GM23338 (cell line): ENCODE results near the gene IL1RAPL2. TPM values are rescaled to one million over a fixed set of nuclear protein-coding genes. Genes with fewer than 3 reads are reported as not detected.

Experiments
- ATAC-seq: fragments of 200-7000 bp; cut with Tn5 transposase; 3 replicates; pipeline ENCODE4 v1.9.1; 2020
- DNase-seq: peaks from one replicate; pipeline ENCODE4 v3.0.0-alpha.2; 2015; ENCODE audit warnings: low spot score
- H2AFZ ChIP-seq: fragments of 200-600 bp; sonication (generic); 2 replicates; pipeline ENCODE4 v1.8.0; 2016; ENCODE audit warnings: antibody characterized with exemption, mild to moderate bottlenecking, moderate library complexity
- H3F3A ChIP-seq: fragments of 200-600 bp; sonication (generic); replicated peaks from 2 replicates; pipeline ENCODE4 v1.8.0; 2017; ENCODE audit warnings: antibody characterized with exemption, mixed run types, low read depth
- H3K27ac ChIP-seq: fragments of 200-600 bp; sonication (generic); 2 replicates; pipeline ENCODE4 v1.6.1; 2016; ENCODE audit warnings: low read depth
- H3K27me3 ChIP-seq: fragments of 200-600 bp; sonication (generic); 2 replicates; pipeline ENCODE4 v1.8.0; 2016; ENCODE audit warnings: mild to moderate bottlenecking, mixed run types, moderate library complexity; ENCODE audit not compliant: insufficient read depth
- H3K36me3 ChIP-seq: fragments of 200-600 bp; sonication (generic); 2 replicates; pipeline ENCODE4 v1.8.0; 2016; ENCODE audit warnings: mild to moderate bottlenecking; ENCODE audit not compliant: insufficient read depth
- H3K4me1 ChIP-seq: fragments of 200-600 bp; sonication (generic); 2 replicates; pipeline ENCODE4 v1.8.0; 2016; ENCODE audit warnings: mild to moderate bottlenecking, moderate library complexity; ENCODE audit not compliant: insufficient read depth
- H3K4me2 ChIP-seq: fragments of 200-600 bp; sonication (generic); 2 replicates; pipeline ENCODE4 v1.7.1; 2017; ENCODE audit warnings: mixed run types
- H3K4me3 ChIP-seq: fragments of 200-600 bp; sonication (generic); 2 replicates; pipeline ENCODE4 v1.6.1; 2016; ENCODE audit warnings: mixed run types
- H3K79me2 ChIP-seq: fragments of 200-600 bp; sonication (generic); replicated peaks from 2 replicates; pipeline ENCODE4 v1.8.0; 2017; ENCODE audit warnings: mild to moderate bottlenecking; ENCODE audit not compliant: insufficient read depth
- H3K9me2 ChIP-seq: fragments of 200-600 bp; sonication (generic); 2 replicates; pipeline ENCODE4 v1.8.0; 2017; ENCODE audit not compliant: insufficient read depth
- H4K20me1 ChIP-seq: fragments of 200-600 bp; sonication (generic); replicated peaks from 2 replicates; pipeline ENCODE4 v1.8.0; 2017; ENCODE audit warnings: mild to moderate bottlenecking; ENCODE audit not compliant: insufficient read depth
- H3K27ac Mint-ChIP-seq: 2 replicates; pipeline ENCODE4 v1.8.0; 2020; ENCODE audit warnings: inconsistent platforms, mild to moderate bottlenecking, moderate library complexity, mixed read lengths
- H3K27me3 Mint-ChIP-seq: 3 replicates; pipeline ENCODE4 v1.8.0; 2022; ENCODE audit warnings: low read depth, mild to moderate bottlenecking, moderate library complexity, mixed read lengths, inconsistent platforms; ENCODE audit not compliant: insufficient read depth, poor library complexity
- H3K36me3 Mint-ChIP-seq: 3 replicates; pipeline ENCODE4 v1.8.0; 2021; ENCODE audit warnings: low read depth, mild to moderate bottlenecking, inconsistent platforms, moderate library complexity, mixed read lengths
- H3K4me1 Mint-ChIP-seq: 3 replicates; pipeline ENCODE4 v1.8.0; 2020; ENCODE audit warnings: mild to moderate bottlenecking, inconsistent platforms, mixed read lengths
- H3K4me3 Mint-ChIP-seq: 3 replicates; pipeline ENCODE4 v1.8.0; 2021; ENCODE audit warnings: moderate library complexity, mild to moderate bottlenecking, inconsistent platforms, mixed read lengths
- H3K9me3 Mint-ChIP-seq: 3 replicates; pipeline ENCODE4 v1.8.0; 2020; ENCODE audit warnings: moderate library complexity, mild to moderate bottlenecking, inconsistent platforms, mixed read lengths
- EZH2phosphoT487 ChIP-seq: fragments of 200-600 bp; sonication (generic); IDR thresholded peaks from one replicate; pipeline ENCODE4 v1.8.1; 2018; ENCODE audit warnings: antibody characterized with exemption; ENCODE audit not compliant: unreplicated experiment
- JUNB ChIP-seq: IDR thresholded peaks from one replicate; pipeline ENCODE4 v1.6.1; 2016; ENCODE audit warnings: antibody characterized with exemption; ENCODE audit not compliant: unreplicated experiment
- ZNF331 ChIP-seq: fragments of 250-450 bp; sonication (Bioruptor Pico); IDR thresholded peaks from 2 replicates; pipeline ENCODE4 v1.5.0; 2020; ENCODE audit warnings: low read depth, mild to moderate bottlenecking, moderate library complexity
- polyA plus RNA-seq: library from polyadenylated mRNA; unstranded; fragments of >200 nt; fragmentation: Nextera tagmentation; extraction: Ambion mirVana; gene quantifications from 2 replicates; pipeline ENCODE4 v1.2.1, GENCODE V29; 2016
- total RNA-seq: library from RNA; depleted of rRNA; stranded (reverse); fragments of >200 nt; shearing (Covaris generic); gene quantifications from 2 replicates; pipeline ENCODE4 v1.2.3, GENCODE V29; 2014
- TF ChIP-seq, protein P1 (sequence below), 2 experiments: fragments of 200-600 bp in 1 of 2; sonication (generic) in 1 of 2; conservative IDR thresholded peaks; 2 replicates each; pipeline versions ENCODE4 v1.5.1 to v1.6.1; 2016 to 2017; ENCODE audit warnings: antibody characterized with exemption in 2 of 2, low read depth in 2 of 2, mild to moderate bottlenecking in 2 of 2, moderate library complexity in 1 of 2

The IL1RAPL2 gene
- total and polyA plus RNA-seq, 2 experiments from 2014 or later, result 0.80 to 0.94 TPM

DNA sequence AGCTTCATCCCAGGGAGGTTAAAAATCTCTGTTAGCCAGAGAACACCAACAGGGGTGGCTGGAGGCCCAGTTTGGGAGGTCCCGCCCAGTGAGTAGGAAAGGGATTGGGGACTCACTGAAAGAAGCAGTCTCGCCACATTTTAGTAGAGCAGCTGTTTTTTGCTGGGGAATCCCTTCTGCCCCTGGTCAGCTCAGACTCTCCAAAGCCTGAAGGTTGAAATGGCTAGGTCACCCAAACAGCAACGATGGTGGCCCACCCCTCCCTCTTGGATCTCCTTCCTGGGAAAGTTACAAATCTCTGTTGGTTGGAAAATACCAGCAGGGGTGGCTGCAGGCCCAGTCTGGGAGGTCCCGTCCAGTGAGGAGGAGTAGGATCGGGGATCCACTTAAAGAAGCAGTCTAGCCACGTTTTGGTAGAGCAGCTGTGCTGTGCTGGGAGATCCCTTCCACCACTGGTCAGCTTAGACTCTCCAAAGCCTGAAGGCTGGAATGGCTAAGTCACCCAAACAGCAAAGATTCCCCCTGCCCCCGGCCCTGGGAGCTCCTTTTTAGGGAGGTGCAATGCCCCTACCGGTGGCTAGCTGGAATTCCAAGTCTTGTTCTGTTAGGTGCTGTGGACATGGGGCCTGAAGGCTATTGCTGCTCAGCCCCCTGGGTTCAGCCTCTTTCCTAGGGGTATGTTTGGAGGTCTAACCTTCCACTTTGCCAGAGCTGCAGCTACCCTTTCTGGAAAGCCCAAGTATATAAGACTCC is 694.5 kb downstream of the IL1RAPL2 start:
- TF ChIP-seq ZNF331, result no peak
- TF ChIP-seq, protein P1, sequence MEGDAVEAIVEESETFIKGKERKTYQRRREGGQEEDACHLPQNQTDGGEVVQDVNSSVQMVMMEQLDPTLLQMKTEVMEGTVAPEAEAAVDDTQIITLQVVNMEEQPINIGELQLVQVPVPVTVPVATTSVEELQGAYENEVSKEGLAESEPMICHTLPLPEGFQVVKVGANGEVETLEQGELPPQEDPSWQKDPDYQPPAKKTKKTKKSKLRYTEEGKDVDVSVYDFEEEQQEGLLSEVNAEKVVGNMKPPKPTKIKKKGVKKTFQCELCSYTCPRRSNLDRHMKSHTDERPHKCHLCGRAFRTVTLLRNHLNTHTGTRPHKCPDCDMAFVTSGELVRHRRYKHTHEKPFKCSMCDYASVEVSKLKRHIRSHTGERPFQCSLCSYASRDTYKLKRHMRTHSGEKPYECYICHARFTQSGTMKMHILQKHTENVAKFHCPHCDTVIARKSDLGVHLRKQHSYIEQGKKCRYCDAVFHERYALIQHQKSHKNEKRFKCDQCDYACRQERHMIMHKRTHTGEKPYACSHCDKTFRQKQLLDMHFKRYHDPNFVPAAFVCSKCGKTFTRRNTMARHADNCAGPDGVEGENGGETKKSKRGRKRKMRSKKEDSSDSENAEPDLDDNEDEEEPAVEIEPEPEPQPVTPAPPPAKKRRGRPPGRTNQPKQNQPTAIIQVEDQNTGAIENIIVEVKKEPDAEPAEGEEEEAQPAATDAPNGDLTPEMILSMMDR (conservative IDR thresholded peaks at IDR 0.05; ENCODE audit: low read depth in 2 of 2), result peak in 1 of 2 experiments; percentile 17; a peak in 2 of 4 replicates
- ATAC-seq (no peak), DNase-seq (no peak)
- H3K27ac Mint-ChIP-seq, result no peak overlapping the region
- Histone ChIP-seq H3F3A (no peaks in the 10 kb centered on the region), H2AFZ (no peak overlapping the region), H4K20me1 (no peaks in the 10 kb centered on the region), H3K27me3 (no peaks in the 10 kb centered on the region), H3K36me3 (no peaks in the 10 kb centered on the region), H3K9me2 (no peaks in the 10 kb centered on the region), H3K4me2 (no peak overlapping the region), H3K79me2 (no peaks in the 10 kb centered on the region), H3K27ac (no peak overlapping the region), H3K4me1 (no peaks in the 10 kb centered on the region), H3K4me3 (no peak overlapping the region)
- H3K4me1 Mint-ChIP-seq, result no peaks in the 10 kb centered on the region; the same call in 2 of the 3 replicates
- peaks cover 3% of the 10 kb centered on the region; the same call in 1 of the 3 replicates for H3K9me3 Mint-ChIP-seq
- no peak overlapping the region for H3K4me3 Mint-ChIP-seq
- peaks cover 1% of the 10 kb centered on the region for H3K27me3 Mint-ChIP-seq
- peaks cover 3% of the 10 kb centered on the region; the same call in 1 of the 3 replicates for H3K36me3 Mint-ChIP-seq

DNA sequence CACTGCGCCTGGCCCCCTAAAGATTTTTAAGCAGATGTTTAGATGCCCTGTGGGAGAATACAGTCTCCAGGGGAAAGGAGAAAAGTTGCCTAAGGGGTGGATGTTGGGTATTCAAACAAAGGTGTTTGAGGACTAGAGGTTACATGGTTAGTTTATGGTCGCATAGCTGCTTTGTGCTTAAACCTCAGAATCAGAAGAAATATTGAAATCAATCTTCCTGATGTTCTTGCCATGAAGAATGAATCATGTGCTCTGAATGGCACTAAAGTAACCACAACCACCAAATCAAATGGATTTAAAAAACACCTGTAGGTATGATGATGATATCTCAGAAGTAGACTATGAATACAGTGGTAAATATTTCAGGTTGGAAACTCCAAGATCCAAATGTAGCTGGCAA is 697.2 kb downstream of the IL1RAPL2 start:
- Histone ChIP-seq H3K4me1 (no peaks in the 10 kb centered on the region), H4K20me1 (no peaks in the 10 kb centered on the region), H3K27ac (no peak overlapping the region), H3K9me2 (no peaks in the 10 kb centered on the region), H3K36me3 (no peaks in the 10 kb centered on the region), H3K4me3 (no peak overlapping the region), H3K79me2 (no peaks in the 10 kb centered on the region), H3K4me2 (no peak overlapping the region), H2AFZ (no peak overlapping the region), H3K27me3 (no peaks in the 10 kb centered on the region), H3F3A (no peaks in the 10 kb centered on the region)
- H3K4me3 Mint-ChIP-seq, result no peak overlapping the region
- peaks cover 2% of the 10 kb centered on the region; the same call in 2 of the 3 replicates for H3K4me1 Mint-ChIP-seq
- 0 out of 3 replicates have a peak, but pooled peaks cover 3% of the 10 kb centered on the region for H3K9me3 Mint-ChIP-seq
- peaks cover 3% of the 10 kb centered on the region; the same call in 1 of the 3 replicates for H3K36me3 Mint-ChIP-seq
- peaks cover 1% of the 10 kb centered on the region for H3K27me3 Mint-ChIP-seq
- no peak for DNase-seq
- no peak for ATAC-seq
- H3K27ac Mint-ChIP-seq, result no peak overlapping the region
- TF ChIP-seq JUNB (no peak), EZH2phosphoT487 (no peak)

DNA sequence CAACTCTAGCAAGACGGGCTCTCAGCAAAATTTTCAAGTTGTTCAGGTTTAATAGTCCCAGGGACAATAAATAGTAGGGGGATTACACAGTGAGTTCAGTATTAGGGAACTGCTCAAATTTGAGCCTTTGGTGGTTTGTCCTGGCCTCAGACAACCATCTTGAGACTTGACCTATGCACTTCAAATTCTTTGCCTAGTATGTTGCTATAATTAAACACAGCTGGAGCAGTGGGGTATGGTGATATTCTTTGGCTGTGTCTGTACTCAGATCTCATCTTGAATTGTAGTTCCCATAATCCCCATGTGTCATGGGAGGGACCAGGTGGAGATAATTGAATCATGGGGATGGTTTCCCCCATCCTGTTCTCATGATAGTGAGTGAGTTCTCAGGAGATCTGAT is 697.8 kb downstream of the IL1RAPL2 start:
- H3K27ac Mint-ChIP-seq, result no peak overlapping the region

More for the DNA sequence above, 697.8 kb downstream of the IL1RAPL2 start:
- Histone ChIP-seq H3K36me3 (no peaks in the 10 kb centered on the region), H2AFZ (no peak overlapping the region), H3F3A (no peaks in the 10 kb centered on the region), H3K4me2 (no peak overlapping the region), H3K4me3 (no peak overlapping the region), H3K79me2 (no peaks in the 10 kb centered on the region), H4K20me1 (no peaks in the 10 kb centered on the region), H3K27me3 (no peaks in the 10 kb centered on the region), H3K9me2 (no peaks in the 10 kb centered on the region), H3K4me1 (no peaks in the 10 kb centered on the region), H3K27ac (no peak overlapping the region)
- no peak overlapping the region for H3K4me3 Mint-ChIP-seq
- H3K9me3 Mint-ChIP-seq, result 0 out of 3 replicates have a peak, but pooled peaks cover 3% of the 10 kb centered on the region
- no peaks in the 10 kb centered on the region for H3K27me3 Mint-ChIP-seq
- H3K4me1 Mint-ChIP-seq, result peaks cover 2% of the 10 kb centered on the region; the same call in 2 of the 3 replicates
- peaks cover 3% of the 10 kb centered on the region; the same call in 1 of the 3 replicates for H3K36me3 Mint-ChIP-seq
- ATAC-seq (no peak), DNase-seq (no peak)
- TF ChIP-seq, protein P1 (conservative IDR thresholded peaks at IDR 0.05; ENCODE audit: low read depth in 2 of 2), result no peak
